Esophagus squamous epithelium (tissue), 4 donors: Measurements from ENCODE around the gene NRCAM.

Source experiments
- POLR2A ChIP-seq, 4 donors: fragments of 450-650 bp; IDR thresholded peaks; one replicate each; pipeline ENCODE4 v1.6.1; 2017; ENCODE audit warnings: antibody characterized with exemption in 4 of 4, mild to moderate bottlenecking in 4 of 4, moderate library complexity in 3 of 4
- TF ChIP-seq, protein P1 (sequence below), 6 experiments: fragments of 450-650 bp in 4 of 6; fragments of 200-600 bp in 2 of 6; sonication (generic) in 2 of 6; IDR thresholded peaks; one replicate each; pipeline ENCODE4 v1.5.1; 2016 to 2019; ENCODE audit warnings: antibody characterized with exemption in 6 of 6, mild to moderate bottlenecking in 4 of 6, moderate library complexity in 4 of 6

- no peak for TF ChIP-seq POLR2A (IDR thresholded peaks at IDR 0.05)
- TF ChIP-seq, protein P1, sequence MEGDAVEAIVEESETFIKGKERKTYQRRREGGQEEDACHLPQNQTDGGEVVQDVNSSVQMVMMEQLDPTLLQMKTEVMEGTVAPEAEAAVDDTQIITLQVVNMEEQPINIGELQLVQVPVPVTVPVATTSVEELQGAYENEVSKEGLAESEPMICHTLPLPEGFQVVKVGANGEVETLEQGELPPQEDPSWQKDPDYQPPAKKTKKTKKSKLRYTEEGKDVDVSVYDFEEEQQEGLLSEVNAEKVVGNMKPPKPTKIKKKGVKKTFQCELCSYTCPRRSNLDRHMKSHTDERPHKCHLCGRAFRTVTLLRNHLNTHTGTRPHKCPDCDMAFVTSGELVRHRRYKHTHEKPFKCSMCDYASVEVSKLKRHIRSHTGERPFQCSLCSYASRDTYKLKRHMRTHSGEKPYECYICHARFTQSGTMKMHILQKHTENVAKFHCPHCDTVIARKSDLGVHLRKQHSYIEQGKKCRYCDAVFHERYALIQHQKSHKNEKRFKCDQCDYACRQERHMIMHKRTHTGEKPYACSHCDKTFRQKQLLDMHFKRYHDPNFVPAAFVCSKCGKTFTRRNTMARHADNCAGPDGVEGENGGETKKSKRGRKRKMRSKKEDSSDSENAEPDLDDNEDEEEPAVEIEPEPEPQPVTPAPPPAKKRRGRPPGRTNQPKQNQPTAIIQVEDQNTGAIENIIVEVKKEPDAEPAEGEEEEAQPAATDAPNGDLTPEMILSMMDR (IDR thresholded peaks at IDR 0.05), result no peak
These were observed 87.8 kb downstream of the NRCAM start for GRCh38 chr7:108368466-108368865.
